Activated CD8-positive, alpha-beta memory T cell treated with anti-CD3 and anti-CD28 coated beads, Interleukin-2, amount 50 U/mL, for 24 hours (primary cell): ENCODE measurements around the gene GMNC.

Experiments
- DNase-seq: peaks from one replicate; pipeline ENCODE4 v3.0.0-alpha.2; 2020; ENCODE audit errors: extremely low read depth

GMNC gene

GRCh38 chr3:190848870-190849269 lies 13.6 kb downstream of the GMNC start:
- DNase-seq, result no peak

DNA sequence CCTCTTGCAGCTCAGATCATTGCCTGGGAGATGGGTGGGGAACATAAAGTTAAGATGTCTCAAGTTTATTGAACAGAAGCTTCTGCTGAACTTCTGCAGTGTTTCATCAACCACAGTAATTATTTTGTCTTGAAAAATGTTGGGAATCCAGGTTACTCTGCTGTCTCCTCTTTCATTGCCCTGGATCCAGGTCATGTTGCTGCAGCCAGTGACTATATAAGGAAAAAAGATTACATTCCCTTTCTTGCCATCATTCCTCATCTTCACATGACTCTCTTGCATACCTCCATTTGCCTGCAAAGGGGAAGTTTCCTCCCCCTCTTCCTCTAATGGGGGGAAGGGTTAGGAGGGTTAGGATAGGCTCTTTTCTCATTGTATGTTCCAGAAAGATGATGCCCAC lies 15.1 kb downstream of the GMNC start:
- DNase-seq, result no peak

GRCh38 chr3:190840146-190840545 lies 22.3 kb downstream of the GMNC start:
- DNase-seq, result no peak

GRCh38 chr3:190831225-190831624 lies 31.3 kb downstream of the GMNC start:
- DNase-seq, result no peak

DNA sequence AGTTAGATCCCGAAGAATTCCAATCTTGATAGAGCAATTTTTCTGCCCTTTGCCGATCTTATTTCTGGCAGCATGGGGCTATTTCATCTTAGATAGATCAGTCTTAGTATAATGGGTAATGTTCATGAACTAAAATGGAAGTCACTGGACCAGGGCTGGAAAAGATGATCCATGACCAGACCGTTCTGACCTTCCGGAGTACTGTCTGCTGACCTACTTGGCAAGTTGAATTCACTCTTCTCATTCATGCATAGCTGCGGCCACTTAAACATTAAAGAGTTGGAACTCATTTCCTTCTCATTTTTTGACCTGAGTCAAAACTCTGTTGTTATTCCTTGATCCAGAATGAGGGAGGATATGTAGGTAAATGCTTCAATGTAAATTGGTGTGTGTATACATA lies 32.5 kb downstream of the GMNC start:
- no peak for DNase-seq

GRCh38 chr3:190826018-190826417 lies 36.5 kb downstream of the GMNC start:
- no peak for DNase-seq

DNA sequence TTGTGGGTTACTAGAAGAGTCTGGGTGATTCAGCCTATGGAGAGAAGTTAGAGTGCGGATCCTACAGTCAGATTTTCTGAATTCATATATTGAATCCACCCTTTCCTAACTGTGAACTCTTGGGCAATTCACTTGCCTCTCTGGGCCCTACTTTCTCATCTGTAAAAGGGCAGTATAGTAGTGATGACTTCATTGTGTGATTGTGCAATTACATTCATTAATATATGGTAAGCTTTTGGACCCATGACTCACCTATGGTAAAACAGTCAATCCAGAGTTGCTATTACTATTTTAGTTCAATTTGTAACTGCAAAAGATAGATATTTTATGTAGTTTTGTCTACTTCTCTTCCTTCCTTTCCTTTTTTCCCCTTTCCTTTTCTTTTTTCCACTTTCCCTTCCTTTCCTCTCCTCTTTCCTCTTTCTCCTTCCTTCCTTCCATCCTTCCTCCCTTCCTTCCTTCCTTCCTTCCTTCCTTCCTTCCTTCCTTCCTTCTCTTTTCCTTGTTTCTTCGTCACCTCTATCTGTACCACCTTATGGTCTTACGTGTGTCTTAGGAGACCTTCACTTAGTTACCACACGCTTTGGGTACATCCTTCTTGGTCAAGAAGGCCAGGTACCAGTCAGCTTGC lies 37.0 kb downstream of the GMNC start:
- DNase-seq, result no peak

- DNase-seq, result no peak
These were observed 50.6 kb downstream of the GMNC start for GRCh38 chr3:190811775-190812480.

DNA sequence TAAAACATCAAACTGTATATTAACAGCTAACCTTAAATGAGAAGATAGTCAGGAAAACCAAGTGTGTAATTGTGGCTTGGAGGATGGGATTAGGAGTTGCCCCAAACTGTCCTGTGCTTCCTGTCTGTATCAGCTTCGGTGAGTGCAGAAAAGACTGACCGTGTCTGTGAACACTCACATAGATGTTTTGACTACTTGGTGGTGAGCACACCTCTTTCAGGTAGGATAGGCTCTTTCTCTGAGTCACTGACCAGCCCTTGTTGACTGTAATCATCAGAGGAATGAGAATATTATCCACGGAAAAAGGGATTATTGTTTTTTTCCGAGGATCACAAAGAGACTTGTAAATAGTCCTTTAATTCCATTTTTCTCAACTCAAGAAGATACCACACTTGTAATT lies 51.5 kb downstream of the GMNC start:
- DNase-seq, result no peak

DNA sequence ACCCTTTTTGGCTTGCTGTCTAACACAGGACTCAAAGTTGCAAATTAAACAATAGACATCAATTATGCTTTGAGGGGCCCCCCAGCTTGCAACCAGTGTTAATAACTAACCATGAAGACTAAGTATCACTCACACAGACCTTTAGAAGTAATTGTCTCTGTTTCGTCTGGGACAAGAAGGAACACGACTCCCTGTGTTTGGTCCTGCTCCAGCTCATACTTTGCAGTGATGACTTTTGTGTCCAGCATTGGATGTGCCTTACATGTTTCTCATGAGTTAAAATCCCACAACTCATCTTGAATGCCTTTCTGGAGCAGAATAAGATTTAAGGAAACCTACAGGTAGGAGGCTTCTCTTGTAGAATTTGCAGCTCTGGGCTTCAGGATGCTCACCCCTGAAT lies 53.1 kb downstream of the GMNC start:
- no peak for DNase-seq

DNA sequence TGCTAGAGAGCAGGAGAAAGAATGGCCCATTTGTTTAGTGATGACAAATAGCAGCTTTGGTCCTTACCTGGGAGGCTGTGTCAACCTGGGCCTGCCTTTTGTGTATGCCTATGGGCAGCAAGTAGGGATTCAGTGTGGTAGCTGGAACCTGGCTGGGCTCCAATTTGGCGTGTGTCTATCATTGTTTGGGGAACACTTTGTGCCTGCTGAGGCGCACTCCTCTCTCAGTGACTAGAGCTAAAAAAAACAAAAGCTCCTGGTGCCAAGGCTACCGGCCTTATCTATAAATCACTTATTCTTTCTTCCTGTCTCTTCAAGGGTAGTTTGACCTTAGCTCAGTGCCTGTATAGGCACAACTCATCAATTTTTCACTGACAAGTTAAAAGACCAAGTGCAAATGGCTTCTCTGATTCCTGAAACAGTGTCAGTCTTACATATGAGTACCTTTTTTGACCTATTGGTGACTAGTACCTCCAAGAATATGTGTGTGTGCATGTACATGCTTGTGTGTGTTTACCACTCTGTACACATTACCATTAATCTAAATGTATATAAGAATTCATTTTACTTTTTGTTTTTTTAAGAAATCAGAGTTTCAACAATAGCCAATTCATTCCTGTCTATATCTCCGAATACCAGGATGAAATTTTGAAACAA lies 54.6 kb downstream of the GMNC start:
- DNase-seq, result no peak
